K562 (cell line): Measurements from ENCODE around the gene SH2D3A. TPM values are rescaled to one million over a fixed set of nuclear protein-coding genes. Genes with fewer than 3 reads are reported as not detected.

Experiments
- FOXM1 ChIP-seq, 2 experiments: fragments of 450-650 bp in 1 of 2; sonication (generic) in 1 of 2; formaldehyde crosslinking in 1 of 2; IDR thresholded peaks; 2 replicates each; pipeline versions ENCODE4 v1.6.1 to v1.9.0; 2017 to 2022; ENCODE audit warnings: low read depth in 2 of 2, mild to moderate bottlenecking in 2 of 2, missing genetic modification reagents in 1 of 2, moderate library complexity in 1 of 2
- GTF2B ChIP-seq: IDR thresholded peaks from 2 replicates; pipeline ENCODE4 v1.6.1; 2011; ENCODE audit not compliant: insufficient read length; ENCODE audit errors: extremely low read depth
- HCFC1 ChIP-seq: IDR thresholded peaks from 2 replicates; pipeline ENCODE4 v1.6.1; 2012; ENCODE audit warnings: low read depth, low read length, improper control_type of control experiment
- HOMEZ ChIP-seq: fragments of 250-450 bp; sonication (Bioruptor Pico); IDR thresholded peaks from 2 replicates; pipeline ENCODE4 v1.4.0; 2020; ENCODE audit warnings: mild to moderate bottlenecking, moderate library complexity
- ILF3 ChIP-seq: fragments of 450-650 bp; IDR thresholded peaks from 2 replicates; pipeline ENCODE4 v1.6.1; 2018; ENCODE audit warnings: antibody characterized with exemption, mild to moderate bottlenecking, moderate library complexity, borderline replicate concordance
- IRF9 ChIP-seq: fragments of 450-650 bp; IDR thresholded peaks from 2 replicates; pipeline ENCODE4 v1.6.1; 2016; ENCODE audit warnings: missing biosample characterization, missing genetic modification characterization
- KLF10 ChIP-seq: fragments of 250-450 bp; sonication (Bioruptor Pico); IDR thresholded peaks from 2 replicates; pipeline ENCODE4 v1.6.1; 2021; ENCODE audit warnings: matching md5 sums
- MYNN ChIP-seq, 2 experiments: sonication (generic); formaldehyde crosslinking in 1 of 2; IDR thresholded peaks; 2 replicates each; pipeline versions ENCODE4 v1.5.0 to v1.6.1; 2016 to 2020; ENCODE audit warnings: antibody characterized with exemption in 1 of 2, missing genetic modification reagents in 1 of 2
- NCOA1 ChIP-seq: fragments of 450-650 bp; IDR thresholded peaks from 2 replicates; pipeline ENCODE4 v1.6.1; 2016; ENCODE audit warnings: low read depth
- NFYB ChIP-seq: IDR thresholded peaks from 2 replicates; pipeline ENCODE4 v1.6.1; 2011; ENCODE audit warnings: mild to moderate bottlenecking, moderate library complexity; ENCODE audit not compliant: insufficient read length; ENCODE audit errors: extremely low read depth
- NUFIP1 ChIP-seq: fragments of 450-650 bp; IDR thresholded peaks from 2 replicates; pipeline ENCODE4 v1.6.1; 2018; ENCODE audit not compliant: partially characterized antibody
- PPARD ChIP-seq: fragments of 250-450 bp; sonication (Bioruptor Pico); IDR thresholded peaks from 2 replicates; pipeline ENCODE4 v1.8.0; 2022; ENCODE audit warnings: inconsistent platforms, mild to moderate bottlenecking, moderate library complexity
- RBM22 ChIP-seq: fragments of 200-400 bp; formaldehyde crosslinking; IDR thresholded peaks from 2 replicates; pipeline ENCODE4 v1.6.1; 2018; ENCODE audit warnings: low read length, low read depth; ENCODE audit not compliant: poor library complexity, severe bottlenecking
- SMARCA4 ChIP-seq: fragments of 450-650 bp; IDR thresholded peaks from 2 replicates; pipeline ENCODE4 v1.6.1; 2016
- TGIF2 ChIP-seq: sonication (generic); formaldehyde crosslinking; IDR thresholded peaks from 2 replicates; pipeline ENCODE4 v1.8.1; 2022; ENCODE audit warnings: mild to moderate bottlenecking, missing genetic modification reagents, moderate library complexity
- USF2 ChIP-seq: sonication (generic); formaldehyde crosslinking; IDR thresholded peaks from 2 replicates; pipeline ENCODE4 v1.5.0; 2020; ENCODE audit warnings: missing genetic modification reagents
- ZNF785 ChIP-seq: fragments of 250-450 bp; sonication (Bioruptor Pico); IDR thresholded peaks from 2 replicates; pipeline ENCODE4 v1.4.0; 2020; ENCODE audit warnings: mild to moderate bottlenecking
- polyA plus RNA-seq, 8 experiments: library from polyadenylated mRNA; depleted of rRNA in 4 of 8; stranded (reverse) in 5 of 8; unstranded in 3 of 8; fragments of >200 nt; fragmentation: Nextera tagmentation in 2 of 8; fragmentation: Illumina TruSeq in 1 of 8; extraction: Ambion mirVana in 2 of 8; extraction: Trizol in 1 of 8; gene quantifications; 2 replicates each; pipeline versions ENCODE4 v1.2.1 to v1.2.3, GENCODE V29; 2011 to 2014; ENCODE audit warnings: inconsistent platforms in 1 of 8, missing spikeins in 1 of 8
- total RNA-seq, 7 experiments: library from RNA; depleted of rRNA in 6 of 7; stranded (reverse); fragments of >200 nt in 6 of 7; fragmentation: Illumina TruSeq in 2 of 7; extraction: Trizol in 2 of 7; gene quantifications; 2 replicates each; pipeline versions ENCODE4 v1.2.1 to v1.2.3, GENCODE V29; 2011 to 2021; ENCODE audit warnings: low replicate concordance in 1 of 7

Gene SH2D3A
- total and polyA plus RNA-seq, 9 of the 15 experiments (the other 6 are each of a cell fraction or from before 2014, with no cell fraction given), result 0.75 to 26.3 (median 8.9) TPM

GRCh38 chr19:6744381-6745301 lies 22.6 kb downstream of the SH2D3A start (continued):
- TF ChIP-seq HOMEZ (CRISPR knock-in tag) (no peak), NCOA1 (no peak), MYNN (IDR thresholded peaks at IDR 0.05) (no peak), MYNN (CRISPR knock-in tag; IDR thresholded peaks at IDR 0.05) (no peak), NUFIP1 (no peak), ZNF785 (CRISPR knock-in tag) (no peak), ILF3 (no peak), IRF9 (no peak), SMARCA4 (no peak), HCFC1 (no peak), RBM22 (peak; percentile 42), GTF2B (no peak), USF2 (no peak), NFYB (no peak), FOXM1 (IDR thresholded peaks at IDR 0.05; ENCODE audit: low read depth) (no peak), FOXM1 (CRISPR knock-in tag; IDR thresholded peaks at IDR 0.05; ENCODE audit: low read depth) (no peak), KLF10 (CRISPR knock-in tag) (no peak), TGIF2 (CRISPR knock-in tag) (no peak), PPARD (CRISPR knock-in tag) (no peak)
